NCI-H1092 (cell line): ENCODE results near the gene SMC1B.
"Not testable (repeated sequence)": the region's sequence is repeated elsewhere in the genome, so short reads cannot be mapped to it uniquely, and the experiment has no call there.

Experiments used
- DNase-seq: peaks from one replicate; lab custom pipeline; 2025; lab: John Stamatoyannopoulos, UW

Gene SMC1B

GRCh38 chr22:45341498-45341897, 71.9 kb downstream of the SMC1B start:
- DNase-seq, result no peak

- DNase-seq, result no peak
These were observed 73.1 kb downstream of the SMC1B start for GRCh38 chr22:45340323-45340722.

- no peak for DNase-seq
These were observed 74.6 kb downstream of the SMC1B start for GRCh38 chr22:45338795-45339194.

GRCh38 chr22:45337536-45337935, 75.9 kb downstream of the SMC1B start:
- no peak for DNase-seq

GRCh38 chr22:45336971-45337431, 76.4 kb downstream of the SMC1B start:
- peak; percentile 20 for DNase-seq

GRCh38 chr22:45335854-45336522, 77.4 kb downstream of the SMC1B start:
- DNase-seq, result no peak

- DNase-seq, result no peak
These were observed 78.2 kb downstream of the SMC1B start for GRCh38 chr22:45335021-45335818.

GRCh38 chr22:45334528-45334927, 78.9 kb downstream of the SMC1B start:
- DNase-seq, result no peak

GRCh38 chr22:45334068-45334467, 79.3 kb downstream of the SMC1B start:
- DNase-seq, result no peak

- DNase-seq, result no peak
These were observed 81.4 kb downstream of the SMC1B start for GRCh38 chr22:45332001-45332400.

GRCh38 chr22:45331486-45331885, 81.9 kb downstream of the SMC1B start:
- no peak for DNase-seq

- no peak for DNase-seq
These were observed 82.9 kb downstream of the SMC1B start for GRCh38 chr22:45330548-45330947.

- peak; percentile 58 for DNase-seq
These were observed 83.9 kb downstream of the SMC1B start for GRCh38 chr22:45329530-45329936.

GRCh38 chr22:45328822-45329529, 84.4 kb downstream of the SMC1B start:
- no peak for DNase-seq

- not testable (repeated sequence) for DNase-seq
These were observed 85.1 kb downstream of the SMC1B start for GRCh38 chr22:45328261-45328660.

GRCh38 chr22:45324311-45324711, 89.1 kb downstream of the SMC1B start:
- DNase-seq, result no peak

- no peak for DNase-seq
These were observed 89.7 kb downstream of the SMC1B start for GRCh38 chr22:45323695-45324094.

GRCh38 chr22:45322873-45323525, 90.4 kb downstream of the SMC1B start:
- no peak for DNase-seq

GRCh38 chr22:45321827-45322226, 91.6 kb downstream of the SMC1B start:
- no peak for DNase-seq

- DNase-seq, result no peak
These were observed 92.9 kb downstream of the SMC1B start for GRCh38 chr22:45320357-45320976.

- DNase-seq, result no peak
These were observed 94.1 kb downstream of the SMC1B start for GRCh38 chr22:45319324-45319685.
